ENCODE results near the gene DOK5. TPM values are rescaled to one million over a fixed set of nuclear protein-coding genes. Genes with fewer than 3 reads are reported as not detected.

DOK5 gene
- total RNA-seq, 1 experiment from 2014 or later = not detected

GRCh38 chr20:54626126-54626525 lies 150.7 kb downstream of the DOK5 start:
- H3K27ac Mint-ChIP-seq (ENCODE audit: unreplicated experiment) = no peak overlapping the region

GRCh38 chr20:54629632-54630031 lies 154.2 kb downstream of the DOK5 start:
- ChIA-PET POLR2A (no interaction called here), CTCF (no interaction called here)
- no peak for TF ChIP-seq CTCF (IDR thresholded peaks at IDR 0.05; ENCODE audit: insufficient read depth in 1 of 2, low read depth in 1 of 2, low read length in 1 of 2, severe bottlenecking in 1 of 2, unreplicated experiment in 1 of 2)

More at GRCh38 chr20:54626126-54626525, 150.7 kb downstream of the DOK5 start:
- no TSS peak for BruUV-seq (replicated peaks)
- no peaks in the 10 kb centered on the region; the same call in none of the 2 replicates for H3K27me3 ChIP-seq (replicated peaks; ENCODE audit: control insufficient read depth, insufficient read depth, low read length)
- POLR2A ChIA-PET = no interaction called here
- Mint-ChIP-seq H3K27me3 (ENCODE audit: insufficient read depth, unreplicated experiment) (peaks cover 28% of the 10 kb centered on the region), H3K4me3 (ENCODE audit: unreplicated experiment) (no peak overlapping the region), H3K9me3 (ENCODE audit: unreplicated experiment) (no peaks in the 10 kb centered on the region), H3K36me3 (ENCODE audit: insufficient read depth, unreplicated experiment) (no peaks in the 10 kb centered on the region), H3K4me1 (ENCODE audit: low read depth, unreplicated experiment) (no peaks in the 10 kb centered on the region)
- intact Hi-C loops (cut with micrococcal nuclease; ENCODE audit: unreplicated experiment) = no loop called here
- TF ChIP-seq CTCF (IDR thresholded peaks at IDR 0.05; ENCODE audit: insufficient read depth in 1 of 2, low read depth in 1 of 2, low read length in 1 of 2, severe bottlenecking in 1 of 2, unreplicated experiment in 1 of 2) = no peak
- no peak overlapping the region for H3K4me3 ChIP-seq (ENCODE audit: low read depth, low read length)
- no peaks in the 10 kb centered on the region for H3K4me1 ChIP-seq
- CTCF ChIA-PET = no interaction called here
- no peaks in the 10 kb centered on the region for H3K9me3 ChIP-seq
- H3K36me3 ChIP-seq (ENCODE audit: control insufficient read depth, insufficient read depth, low read length) = no peaks in the 10 kb centered on the region
- DNase-seq = no peak

GRCh38 chr20:54630582-54630981 lies 155.2 kb downstream of the DOK5 start:
- no peak overlapping the region for H3K4me3 ChIP-seq (ENCODE audit: low read depth, low read length)
- Mint-ChIP-seq H3K27ac (ENCODE audit: unreplicated experiment) (no peak overlapping the region), H3K4me1 (ENCODE audit: low read depth, unreplicated experiment) (no peaks in the 10 kb centered on the region), H3K36me3 (ENCODE audit: insufficient read depth, unreplicated experiment) (no peaks in the 10 kb centered on the region), H3K9me3 (ENCODE audit: unreplicated experiment) (no peaks in the 10 kb centered on the region), H3K27me3 (ENCODE audit: insufficient read depth, unreplicated experiment) (peaks cover 23% of the 10 kb centered on the region), H3K4me3 (ENCODE audit: unreplicated experiment) (no peak overlapping the region)
- no peaks in the 10 kb centered on the region for H3K4me1 ChIP-seq
- no TSS peak for BruUV-seq (replicated peaks)
- no peak for TF ChIP-seq CTCF (IDR thresholded peaks at IDR 0.05; ENCODE audit: insufficient read depth in 1 of 2, low read depth in 1 of 2, low read length in 1 of 2, severe bottlenecking in 1 of 2, unreplicated experiment in 1 of 2)
- no peaks in the 10 kb centered on the region for H3K9me3 ChIP-seq
- no peak for DNase-seq
- intact Hi-C loops (cut with micrococcal nuclease; ENCODE audit: unreplicated experiment) = no loop called here
- no peaks in the 10 kb centered on the region; the same call in none of the 2 replicates for H3K27me3 ChIP-seq (replicated peaks; ENCODE audit: control insufficient read depth, insufficient read depth, low read length)
- ChIA-PET POLR2A (no interaction called here), CTCF (no interaction called here)
- H3K36me3 ChIP-seq (ENCODE audit: control insufficient read depth, insufficient read depth, low read length) = no peaks in the 10 kb centered on the region

More at GRCh38 chr20:54629632-54630031, 154.2 kb downstream of the DOK5 start:
- no TSS peak for BruUV-seq (replicated peaks)
- Mint-ChIP-seq H3K27ac (ENCODE audit: unreplicated experiment) (no peak overlapping the region), H3K9me3 (ENCODE audit: unreplicated experiment) (no peaks in the 10 kb centered on the region), H3K27me3 (ENCODE audit: insufficient read depth, unreplicated experiment) (peaks cover 25% of the 10 kb centered on the region), H3K4me1 (ENCODE audit: low read depth, unreplicated experiment) (no peaks in the 10 kb centered on the region), H3K36me3 (ENCODE audit: insufficient read depth, unreplicated experiment) (no peaks in the 10 kb centered on the region), H3K4me3 (ENCODE audit: unreplicated experiment) (no peak overlapping the region)
- Histone ChIP-seq H3K27me3 (replicated peaks; ENCODE audit: control insufficient read depth, insufficient read depth, low read length) (no peaks in the 10 kb centered on the region; the same call in none of the 2 replicates), H3K9me3 (no peaks in the 10 kb centered on the region), H3K4me1 (no peaks in the 10 kb centered on the region), H3K4me3 (ENCODE audit: low read depth, low read length) (no peak overlapping the region), H3K36me3 (ENCODE audit: control insufficient read depth, insufficient read depth, low read length) (no peaks in the 10 kb centered on the region)
- no peak for DNase-seq
- intact Hi-C loops (cut with micrococcal nuclease; ENCODE audit: unreplicated experiment) = no loop called here
